ENCODE results near the gene TEX9. TPM values are rescaled to one million over a fixed set of nuclear protein-coding genes. Genes with fewer than 3 reads are reported as not detected.
"Not testable (repeated sequence)": the region's sequence is repeated elsewhere in the genome, so short reads cannot be mapped to it uniquely, and the experiment has no call there.

Gene TEX9
- total RNA-seq, 5 donors from 2014 or later (not counting 1 experiment from before 2014, with no cell fraction given), result 1.5 to 2.7 (median 1.9) TPM

DNA sequence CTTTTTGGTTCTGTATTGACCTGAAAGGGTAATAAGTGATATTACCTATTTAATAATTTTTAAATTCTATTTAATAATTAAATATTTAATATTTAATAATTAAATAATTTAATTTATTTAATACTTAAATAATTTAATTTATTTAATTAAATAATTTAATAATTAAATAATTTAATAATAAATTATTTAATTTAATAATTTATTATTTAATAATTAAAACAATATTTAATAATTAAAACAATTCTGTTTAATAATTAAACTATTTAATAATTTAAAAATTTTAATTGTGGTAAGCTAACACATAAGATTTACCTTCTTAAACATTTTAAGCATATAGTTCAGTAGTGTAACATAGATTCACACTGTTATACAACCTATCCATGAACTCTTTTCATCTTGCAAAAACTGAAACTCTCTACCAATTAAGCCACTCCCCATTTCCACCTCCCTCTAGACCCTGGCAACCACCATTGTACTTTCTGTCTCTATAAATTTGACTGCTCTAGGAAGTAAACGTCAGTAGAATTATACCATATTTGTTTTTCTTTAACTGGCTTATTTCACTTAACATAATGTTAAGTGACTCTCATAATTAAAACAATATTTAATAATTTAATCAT is 48.0 kb downstream of the TEX9 start:
- H3K4me3 Mint-ChIP-seq; DNase-seq; H3K27ac ChIP-seq (ENCODE audit: low read length); H3K27me3 ChIP-seq (replicated peaks in 1 of 2; ENCODE audit: control insufficient read depth in 2 of 2, extremely low read depth in 1 of 2, insufficient read depth in 2 of 2, low read length in 1 of 2); H3K27ac Mint-ChIP-seq; CTCF ChIA-PET; H3K36me3 Mint-ChIP-seq; H3K4me1 Mint-ChIP-seq; H3K27me3 Mint-ChIP-seq; H3K9me3 Mint-ChIP-seq; H3K9me3 ChIP-seq; ATAC-seq (replicated peaks in 1 of 4); POLR2A ChIA-PET; H3K4me3 ChIP-seq (ENCODE audit: control insufficient read depth in 1 of 2, extremely low read depth in 1 of 2, low read length in 1 of 2); H3K4me1 ChIP-seq (ENCODE audit: control insufficient read depth in 1 of 2, extremely low read depth in 1 of 2, insufficient read depth in 2 of 2, low read length in 2 of 2); H3K36me3 ChIP-seq (ENCODE audit: control insufficient read depth in 2 of 2, extremely low read depth in 1 of 2, insufficient read depth in 1 of 2, low read length in 1 of 2): not testable (repeated sequence)
- WGBS (ENCODE audit: insufficient coverage), result no CpG with 5 or more reads among the region's 1 CpG

DNA sequence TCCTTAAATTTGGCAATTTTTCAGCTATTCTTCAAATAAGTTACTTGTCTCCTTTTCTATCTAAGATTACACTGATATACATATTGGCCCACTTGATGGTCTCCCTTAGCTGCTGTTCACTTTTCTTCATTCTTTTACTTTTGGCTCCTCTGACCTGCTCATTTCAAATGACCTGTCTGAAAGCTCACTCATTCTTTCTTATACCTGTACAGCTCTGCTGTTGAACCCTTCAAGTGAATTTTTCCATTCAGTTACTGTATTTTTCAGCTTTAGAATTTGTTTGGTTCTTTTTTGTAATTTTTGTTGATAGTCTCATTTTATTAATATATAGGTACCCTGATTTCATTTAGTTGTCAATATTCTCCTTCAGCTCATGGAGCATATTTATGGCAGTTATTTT is 60.0 kb downstream of the TEX9 start:
- Histone ChIP-seq H3K4me3 (ENCODE audit: control insufficient read depth in 1 of 2, extremely low read depth in 1 of 2, low read length in 1 of 2) (no peak overlapping the region), H3K27ac (ENCODE audit: low read length) (no peak overlapping the region), H3K27me3 (replicated peaks in 1 of 2; ENCODE audit: control insufficient read depth in 2 of 2, extremely low read depth in 1 of 2, insufficient read depth in 2 of 2, low read length in 1 of 2) (no peaks in the 10 kb centered on the region), H3K4me1 (ENCODE audit: control insufficient read depth in 1 of 2, extremely low read depth in 1 of 2, insufficient read depth in 2 of 2, low read length in 2 of 2) (no peaks in the 10 kb centered on the region), H3K36me3 (ENCODE audit: control insufficient read depth in 2 of 2, extremely low read depth in 1 of 2, insufficient read depth in 1 of 2, low read length in 1 of 2) (no peaks in the 10 kb centered on the region), H3K9me3 (no peaks in the 10 kb centered on the region)
- Mint-ChIP-seq H3K36me3 (peaks cover 4% of the 10 kb centered on the region), H3K27ac (no peak overlapping the region), H3K9me3 (peaks cover 4 to 6% (median 5%) of the 10 kb centered on the region in 3 donors), H3K4me1 (no peaks in the 10 kb centered on the region), H3K4me3 (no peak overlapping the region), H3K27me3 (peaks cover 0 to 7% of the 10 kb centered on the region in 2 donors)
- POLR2A ChIA-PET, result no interaction called here
- CTCF ChIA-PET, result interaction anchor here in 1 of 2 donors (0.6 kb wide), 1 partner anchor 541 kb away, joined by 4 read pairs; no protein-coding TSS in a partner anchor
- no peak for ATAC-seq (replicated peaks in 1 of 4)
- no peak for DNase-seq

DNA sequence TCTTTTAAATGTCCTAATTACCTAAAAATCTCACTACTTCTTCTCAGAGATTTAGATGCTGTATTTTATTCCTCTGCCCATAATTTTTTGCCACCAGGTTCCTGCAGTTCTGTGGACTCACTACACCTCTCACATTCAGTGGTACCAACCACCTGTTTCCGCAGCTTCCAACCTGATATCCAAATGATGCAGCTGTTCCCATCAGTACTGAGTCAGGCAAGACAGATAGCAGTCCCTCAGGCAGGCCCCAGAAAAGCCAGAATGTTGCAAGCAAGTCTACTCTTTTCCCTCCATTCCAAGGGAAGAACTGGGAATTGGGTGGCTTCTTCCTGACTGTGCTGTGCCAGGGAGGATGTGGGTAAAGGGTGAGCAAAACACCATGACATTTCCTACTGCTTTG is 60.8 kb downstream of the TEX9 start:
- 100% methylated on average over 1 of the region's 1 CpG for WGBS (ENCODE audit: insufficient coverage)
- CTCF ChIA-PET, result interaction anchor here in 1 of 2 donors (0.6 kb wide), 1 partner anchor 778 kb away, joined by 3 read pairs; no protein-coding TSS in a partner anchor
- POLR2A ChIA-PET, result interaction anchor here in 1 of 2 donors (0.6 kb wide), 1 partner anchor 552 kb away, joined by 4 read pairs; no protein-coding TSS in a partner anchor

DNA sequence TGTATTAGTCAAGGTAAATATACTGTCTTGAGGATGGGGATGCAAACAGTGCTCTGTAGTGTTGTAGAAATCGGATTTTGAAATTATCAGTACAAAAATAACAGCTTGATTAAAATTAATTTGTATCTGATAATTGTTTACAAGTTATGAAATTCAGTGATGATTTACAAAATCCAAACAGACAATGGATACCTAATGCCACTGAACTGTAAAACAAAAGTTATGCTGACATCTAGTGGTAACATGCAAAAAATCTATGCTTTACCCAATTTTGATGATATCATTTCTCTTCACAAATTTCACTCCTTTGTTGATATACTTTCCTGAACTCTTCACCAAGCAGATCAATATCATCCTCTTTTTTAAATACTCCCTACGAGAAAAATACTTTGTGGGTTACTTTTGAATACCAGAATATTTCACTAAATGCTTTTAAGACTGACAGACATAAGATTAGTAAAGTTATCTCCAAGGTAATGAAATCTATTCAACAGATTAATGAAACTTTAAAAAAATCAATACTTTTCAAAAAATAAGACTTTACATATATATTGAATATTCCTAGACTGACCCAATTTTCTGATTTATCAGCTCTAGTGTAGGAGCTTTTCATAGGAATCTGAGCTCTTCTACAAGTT is 63.7 kb downstream of the TEX9 start:
- Histone ChIP-seq H3K36me3 (ENCODE audit: control insufficient read depth in 2 of 2, extremely low read depth in 1 of 2, insufficient read depth in 1 of 2, low read length in 1 of 2) (no peaks in the 10 kb centered on the region), H3K4me1 (ENCODE audit: control insufficient read depth in 1 of 2, extremely low read depth in 1 of 2, insufficient read depth in 2 of 2, low read length in 2 of 2) (no peaks in the 10 kb centered on the region), H3K27ac (ENCODE audit: low read length) (no peak overlapping the region), H3K4me3 (ENCODE audit: control insufficient read depth in 1 of 2, extremely low read depth in 1 of 2, low read length in 1 of 2) (no peak overlapping the region), H3K27me3 (replicated peaks in 1 of 2; ENCODE audit: control insufficient read depth in 2 of 2, extremely low read depth in 1 of 2, insufficient read depth in 2 of 2, low read length in 1 of 2) (no peaks in the 10 kb centered on the region), H3K9me3 (no peaks in the 10 kb centered on the region)
- Mint-ChIP-seq H3K4me1 (no peaks in the 10 kb centered on the region), H3K36me3 (peaks cover 4% of the 10 kb centered on the region), H3K9me3 (peaks cover 4 to 6% (median 5%) of the 10 kb centered on the region in 3 donors), H3K27me3 (peaks cover 0 to 11% of the 10 kb centered on the region in 2 donors), H3K27ac (no peak overlapping the region), H3K4me3 (no peak overlapping the region)
- no CpG with 5 or more reads among the region's 2 CpGs for WGBS (ENCODE audit: insufficient coverage)
- DNase-seq, result peak in 1 of 35 experiments; percentile 23
- POLR2A ChIA-PET, result no interaction called here
- CTCF ChIA-PET, result interaction anchor here (0.6 to 1.2 kb wide), 3 partner anchors 184 to 782 kb away, joined by 3 to 4 read pairs (median 3); no protein-coding TSS in a partner anchor
- no peak for ATAC-seq (replicated peaks in 1 of 4)

More for the DNA sequence above, 60.8 kb downstream of the TEX9 start:
- DNase-seq (no peak), ATAC-seq (replicated peaks in 1 of 4) (no peak)
- peaks cover 0 to 7% of the 10 kb centered on the region in 2 donors for H3K27me3 Mint-ChIP-seq
- H3K4me1 Mint-ChIP-seq, result no peaks in the 10 kb centered on the region
- no peaks in the 10 kb centered on the region for H3K27me3 ChIP-seq (replicated peaks in 1 of 2; ENCODE audit: control insufficient read depth in 2 of 2, extremely low read depth in 1 of 2, insufficient read depth in 2 of 2, low read length in 1 of 2)
- H3K9me3 Mint-ChIP-seq, result peaks cover 4 to 6% (median 5%) of the 10 kb centered on the region in 3 donors
- H3K4me3 Mint-ChIP-seq, result no peak overlapping the region
- no peaks in the 10 kb centered on the region for H3K36me3 ChIP-seq (ENCODE audit: control insufficient read depth in 2 of 2, extremely low read depth in 1 of 2, insufficient read depth in 1 of 2, low read length in 1 of 2)
- H3K4me3 ChIP-seq (ENCODE audit: control insufficient read depth in 1 of 2, extremely low read depth in 1 of 2, low read length in 1 of 2), result no peak overlapping the region
- H3K9me3 ChIP-seq, result no peaks in the 10 kb centered on the region
- H3K27ac Mint-ChIP-seq, result no peak overlapping the region
- no peak overlapping the region for H3K27ac ChIP-seq (ENCODE audit: low read length)
- peaks cover 4% of the 10 kb centered on the region for H3K36me3 Mint-ChIP-seq
- H3K4me1 ChIP-seq (ENCODE audit: control insufficient read depth in 1 of 2, extremely low read depth in 1 of 2, insufficient read depth in 2 of 2, low read length in 2 of 2), result no peaks in the 10 kb centered on the region

DNA sequence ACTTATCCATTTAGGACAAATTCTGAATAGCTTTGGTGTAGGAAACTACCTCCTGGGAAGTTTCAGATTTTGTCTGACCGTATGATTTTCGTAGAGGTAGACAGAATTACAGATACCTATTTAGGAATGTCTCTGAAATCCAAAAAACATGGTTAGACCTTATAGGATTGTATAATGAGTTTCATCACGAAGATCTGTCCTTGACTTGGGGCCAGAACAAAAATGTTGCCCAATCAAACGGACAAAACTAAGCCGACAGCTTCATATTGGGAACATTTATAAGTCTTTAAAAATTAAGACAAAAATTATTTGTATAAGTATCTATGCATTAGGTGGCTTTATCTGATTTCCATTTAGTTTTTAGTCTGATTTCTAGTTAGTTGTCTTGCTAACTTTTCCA is 67.1 kb downstream of the TEX9 start:
- peaks cover 19 to 20% of the 10 kb centered on the region in 2 donors for H3K27me3 Mint-ChIP-seq
- ATAC-seq (replicated peaks in 1 of 4), result no peak

DNA sequence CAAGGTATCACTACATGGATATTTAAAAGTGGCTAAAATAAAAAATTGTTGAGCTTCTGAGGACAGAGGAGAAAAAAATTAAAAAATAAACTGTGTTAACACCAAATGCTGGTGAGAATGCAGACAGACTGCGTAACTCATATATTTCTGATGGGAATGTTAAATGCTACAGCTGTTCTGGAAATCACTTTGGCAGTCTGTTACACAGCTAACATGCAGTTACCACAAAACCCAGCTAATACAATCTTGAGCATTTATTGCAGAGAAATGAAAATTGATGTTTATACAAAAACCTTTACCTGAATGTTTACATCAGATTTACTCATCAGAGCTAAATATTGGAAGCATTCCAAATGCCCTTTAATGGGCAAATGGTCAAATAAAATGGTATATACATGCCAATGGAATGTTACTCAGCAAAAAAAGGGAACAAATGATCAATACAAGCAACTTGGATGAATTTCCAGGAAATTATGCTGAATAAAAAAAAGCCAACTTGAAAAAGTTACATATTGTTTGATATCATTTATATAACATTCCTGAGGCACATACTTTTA is 75.1 kb downstream of the TEX9 start:
- H3K27ac ChIP-seq (ENCODE audit: low read length), result no peak overlapping the region
- no peaks in the 10 kb centered on the region for H3K9me3 ChIP-seq
- Mint-ChIP-seq H3K9me3 (peaks cover 0 to 2% (median 0%) of the 10 kb centered on the region in 3 donors), H3K27ac (no peak overlapping the region), H3K36me3 (no peaks in the 10 kb centered on the region), H3K4me3 (no peak overlapping the region), H3K4me1 (no peaks in the 10 kb centered on the region), H3K27me3 (peaks cover 16% of the 10 kb centered on the region in 2 donors)
- no peaks in the 10 kb centered on the region for H3K27me3 ChIP-seq (replicated peaks in 1 of 2; ENCODE audit: control insufficient read depth in 2 of 2, extremely low read depth in 1 of 2, insufficient read depth in 2 of 2, low read length in 1 of 2)
- WGBS (ENCODE audit: insufficient coverage), result no CpG with 5 or more reads among the region's 1 CpG
- ChIA-PET POLR2A (no interaction called here), CTCF (no interaction called here)
- H3K4me3 ChIP-seq (ENCODE audit: control insufficient read depth in 1 of 2, extremely low read depth in 1 of 2, low read length in 1 of 2), result no peak overlapping the region
- no peaks in the 10 kb centered on the region for H3K4me1 ChIP-seq (ENCODE audit: control insufficient read depth in 1 of 2, extremely low read depth in 1 of 2, insufficient read depth in 2 of 2, low read length in 2 of 2)
- no peak for DNase-seq
- ATAC-seq (replicated peaks in 1 of 4), result no peak
- H3K36me3 ChIP-seq (ENCODE audit: control insufficient read depth in 2 of 2, extremely low read depth in 1 of 2, insufficient read depth in 1 of 2, low read length in 1 of 2), result no peaks in the 10 kb centered on the region

More for the DNA sequence above, 67.1 kb downstream of the TEX9 start:
- no peaks in the 10 kb centered on the region for H3K9me3 ChIP-seq
- Mint-ChIP-seq H3K4me3 (no peak overlapping the region), H3K9me3 (peaks cover 0 to 2% (median 0%) of the 10 kb centered on the region in 3 donors), H3K36me3 (no peaks in the 10 kb centered on the region), H3K27ac (no peak overlapping the region), H3K4me1 (no peaks in the 10 kb centered on the region)
- POLR2A ChIA-PET, result no interaction called here
- H3K36me3 ChIP-seq (ENCODE audit: control insufficient read depth in 2 of 2, extremely low read depth in 1 of 2, insufficient read depth in 1 of 2, low read length in 1 of 2), result no peaks in the 10 kb centered on the region
- WGBS (ENCODE audit: insufficient coverage), result 73% methylated on average over 2 of the region's 5 CpGs
- H3K4me1 ChIP-seq (ENCODE audit: control insufficient read depth in 1 of 2, extremely low read depth in 1 of 2, insufficient read depth in 2 of 2, low read length in 2 of 2), result no peaks in the 10 kb centered on the region
- no peak overlapping the region for H3K27ac ChIP-seq (ENCODE audit: low read length)
- H3K27me3 ChIP-seq (replicated peaks in 1 of 2; ENCODE audit: control insufficient read depth in 2 of 2, extremely low read depth in 1 of 2, insufficient read depth in 2 of 2, low read length in 1 of 2), result no peaks in the 10 kb centered on the region
- no peak for DNase-seq
- no peak overlapping the region for H3K4me3 ChIP-seq (ENCODE audit: control insufficient read depth in 1 of 2, extremely low read depth in 1 of 2, low read length in 1 of 2)
- CTCF ChIA-PET, result interaction anchor here in 1 of 2 donors (1.2 kb wide), 1 partner anchor 17 kb away, joined by 4 read pairs; no protein-coding TSS in a partner anchor

Measured in T-cell (primary cell).